AG09319 (cell line): Measurements from ENCODE around the gene POU5F1.
A peak's percentile ranks its signal among the peaks of the same experiment; 100 is the strongest.
"Not testable (repeated sequence)": the region's sequence is repeated elsewhere in the genome, so short reads cannot be mapped to it uniquely, and the experiment has no call there.

Experiments
- DNase-seq: peaks from one replicate; pipeline ENCODE4 v3.0.0-alpha.2; 2010; ENCODE audit warnings: low read depth; ENCODE audit errors: extremely low read depth
- CTCF ChIP-seq: IDR thresholded peaks from 2 replicates; pipeline ENCODE4 v1.5.1; 2011; ENCODE audit warnings: low read depth, mild to moderate bottlenecking, inconsistent platforms, low read length, moderate library complexity

Gene POU5F1

GRCh38 chr6:31194061-31194834 lies 23.8 kb upstream of the POU5F1 start:
- no peak for DNase-seq

GRCh38 chr6:31193206-31193605 lies 22.7 kb upstream of the POU5F1 start:
- no peak for TF ChIP-seq CTCF
- DNase-seq: no peak

More at GRCh38 chr6:31194061-31194834, 23.8 kb upstream of the POU5F1 start:
- no peak for TF ChIP-seq CTCF

GRCh38 chr6:31192431-31193105 lies 22.1 kb upstream of the POU5F1 start:
- not testable (repeated sequence) for DNase-seq
- peak; percentile 67 for TF ChIP-seq CTCF

- DNase-seq: no peak
- no peak for TF ChIP-seq CTCF
Observed at GRCh38 chr6:31190488-31190887, 20.0 kb upstream of the POU5F1 start.

GRCh38 chr6:31189223-31189622 lies 18.7 kb upstream of the POU5F1 start:
- not testable (repeated sequence) for DNase-seq

GRCh38 chr6:31187780-31188194 lies 17.3 kb upstream of the POU5F1 start:
- DNase-seq: no peak

GRCh38 chr6:31186052-31186734 lies 15.7 kb upstream of the POU5F1 start:
- DNase-seq: no peak
- no peak for TF ChIP-seq CTCF

More at GRCh38 chr6:31187780-31188194, 17.3 kb upstream of the POU5F1 start:
- no peak for TF ChIP-seq CTCF

- not testable (repeated sequence) for DNase-seq
Observed at GRCh38 chr6:31185695-31186051, 15.2 kb upstream of the POU5F1 start.

- not testable (repeated sequence) for DNase-seq
Observed at GRCh38 chr6:31183859-31184258, 13.4 kb upstream of the POU5F1 start.

- not testable (repeated sequence) for DNase-seq
Observed at GRCh38 chr6:31183287-31183686, 12.8 kb upstream of the POU5F1 start.
